ENCODE measurements around the gene NADK.

The NADK gene

GRCh38 chr1:1761504-1762376, 16.5 kb downstream of the NADK start:
- H3K4me1 Mint-ChIP-seq (ENCODE audit: low read depth): no peaks in the 10 kb centered on the region
- no peaks in the 10 kb centered on the region for H3K9me3 Mint-ChIP-seq
- no peak overlapping the region for H3K27ac Mint-ChIP-seq
- no peak overlapping the region for H3K4me3 Mint-ChIP-seq
- no peak for DNase-seq
- H3K36me3 Mint-ChIP-seq (ENCODE audit: low read depth): peaks cover 87% of the 10 kb centered on the region
- H3K27me3 Mint-ChIP-seq: no peaks in the 10 kb centered on the region

GRCh38 chr1:1760715-1761114, 17.6 kb downstream of the NADK start:
- Mint-ChIP-seq H3K4me3 (no peak overlapping the region), H3K27me3 (no peaks in the 10 kb centered on the region), H3K4me1 (ENCODE audit: low read depth) (no peaks in the 10 kb centered on the region), H3K36me3 (ENCODE audit: low read depth) (peaks cover 93% of the 10 kb centered on the region), H3K9me3 (no peaks in the 10 kb centered on the region), H3K27ac (no peak overlapping the region)
- no peak for DNase-seq

- no peak overlapping the region for H3K27ac Mint-ChIP-seq
- no peaks in the 10 kb centered on the region for H3K9me3 Mint-ChIP-seq
- H3K4me3 Mint-ChIP-seq: no peak overlapping the region
- peaks cover 92% of the 10 kb centered on the region for H3K36me3 Mint-ChIP-seq (ENCODE audit: low read depth)
- no peak for DNase-seq
- H3K4me1 Mint-ChIP-seq (ENCODE audit: low read depth): no peaks in the 10 kb centered on the region
- H3K27me3 Mint-ChIP-seq: no peaks in the 10 kb centered on the region
Measured at GRCh38 chr1:1760345-1760650, 18.0 kb downstream of the NADK start.

- no peak for DNase-seq
- Mint-ChIP-seq H3K27ac (no peak overlapping the region), H3K9me3 (no peaks in the 10 kb centered on the region), H3K36me3 (ENCODE audit: low read depth) (peaks cover 93% of the 10 kb centered on the region), H3K4me3 (no peak overlapping the region), H3K4me1 (ENCODE audit: low read depth) (no peaks in the 10 kb centered on the region), H3K27me3 (no peaks in the 10 kb centered on the region)
Measured at GRCh38 chr1:1759456-1760344, 18.6 kb downstream of the NADK start.

GRCh38 chr1:1758692-1759455, 19.4 kb downstream of the NADK start:
- H3K4me3 Mint-ChIP-seq: no peak overlapping the region
- no peak for DNase-seq
- H3K9me3 Mint-ChIP-seq: no peaks in the 10 kb centered on the region
- H3K4me1 Mint-ChIP-seq (ENCODE audit: low read depth): no peaks in the 10 kb centered on the region
- no peaks in the 10 kb centered on the region for H3K27me3 Mint-ChIP-seq
- H3K36me3 Mint-ChIP-seq (ENCODE audit: low read depth): peaks cover 92% of the 10 kb centered on the region
- H3K27ac Mint-ChIP-seq: peak overlapping the region; percentile 59

GRCh38 chr1:1758059-1758621, 20.1 kb downstream of the NADK start:
- no peaks in the 10 kb centered on the region for H3K9me3 Mint-ChIP-seq
- peaks cover 92% of the 10 kb centered on the region for H3K36me3 Mint-ChIP-seq (ENCODE audit: low read depth)
- H3K4me1 Mint-ChIP-seq (ENCODE audit: low read depth): no peaks in the 10 kb centered on the region
- no peak overlapping the region for H3K4me3 Mint-ChIP-seq
- no peaks in the 10 kb centered on the region for H3K27me3 Mint-ChIP-seq
- DNase-seq: no peak
- peak overlapping the region; percentile 23 for H3K27ac Mint-ChIP-seq

- no peaks in the 10 kb centered on the region for H3K27me3 Mint-ChIP-seq
- H3K27ac Mint-ChIP-seq: peak overlapping the region; percentile 23
- no peaks in the 10 kb centered on the region for H3K4me1 Mint-ChIP-seq (ENCODE audit: low read depth)
Measured at GRCh38 chr1:1757422-1758058, 20.7 kb downstream of the NADK start.

GRCh38 chr1:1756661-1757421, 21.4 kb downstream of the NADK start:
- H3K27me3 Mint-ChIP-seq: no peaks in the 10 kb centered on the region
- H3K27ac Mint-ChIP-seq: no peak overlapping the region
- H3K36me3 Mint-ChIP-seq (ENCODE audit: low read depth): peaks cover 91% of the 10 kb centered on the region
- no peaks in the 10 kb centered on the region for H3K4me1 Mint-ChIP-seq (ENCODE audit: low read depth)
- no peak overlapping the region for H3K4me3 Mint-ChIP-seq
- no peak for DNase-seq
- no peaks in the 10 kb centered on the region for H3K9me3 Mint-ChIP-seq

More at GRCh38 chr1:1757422-1758058, 20.7 kb downstream of the NADK start:
- Mint-ChIP-seq H3K4me3 (no peak overlapping the region), H3K36me3 (ENCODE audit: low read depth) (peaks cover 91% of the 10 kb centered on the region), H3K9me3 (no peaks in the 10 kb centered on the region)
- DNase-seq: no peak

- no peak for DNase-seq
- Mint-ChIP-seq H3K9me3 (no peaks in the 10 kb centered on the region), H3K27me3 (no peaks in the 10 kb centered on the region), H3K36me3 (ENCODE audit: low read depth) (peaks cover 81% of the 10 kb centered on the region), H3K4me1 (ENCODE audit: low read depth) (no peaks in the 10 kb centered on the region), H3K4me3 (no peak overlapping the region), H3K27ac (no peak overlapping the region)
Measured at GRCh38 chr1:1755852-1756251, 22.4 kb downstream of the NADK start.

- H3K4me1 Mint-ChIP-seq (ENCODE audit: low read depth): no peaks in the 10 kb centered on the region
- no peaks in the 10 kb centered on the region for H3K9me3 Mint-ChIP-seq
- H3K27ac Mint-ChIP-seq: no peak overlapping the region
- no peak for DNase-seq
- H3K27me3 Mint-ChIP-seq: no peaks in the 10 kb centered on the region
- H3K36me3 Mint-ChIP-seq (ENCODE audit: low read depth): peaks cover 77% of the 10 kb centered on the region
- H3K4me3 Mint-ChIP-seq: no peak overlapping the region
Measured at GRCh38 chr1:1755426-1755825, 22.8 kb downstream of the NADK start.

GRCh38 chr1:1754051-1754815, 24.0 kb downstream of the NADK start:
- Mint-ChIP-seq H3K36me3 (ENCODE audit: low read depth) (peaks cover 66% of the 10 kb centered on the region), H3K27ac (no peak overlapping the region), H3K27me3 (no peaks in the 10 kb centered on the region), H3K4me3 (no peak overlapping the region), H3K4me1 (ENCODE audit: low read depth) (no peaks in the 10 kb centered on the region), H3K9me3 (no peaks in the 10 kb centered on the region)
- no peak for DNase-seq

GRCh38 chr1:1753607-1754005, 24.7 kb downstream of the NADK start:
- Mint-ChIP-seq H3K36me3 (ENCODE audit: low read depth) (peaks cover 60% of the 10 kb centered on the region), H3K4me1 (ENCODE audit: low read depth) (peaks cover under 1% of the 10 kb centered on the region), H3K4me3 (no peak overlapping the region), H3K27me3 (no peaks in the 10 kb centered on the region), H3K27ac (no peak overlapping the region), H3K9me3 (no peaks in the 10 kb centered on the region)
- DNase-seq: no peak
